ENCODE results near the gene TLE3.

Gene TLE3

GRCh38 chr15:70098461-70099166 is 897 bp upstream of the TLE3 start:
- DNase-seq = peak; percentile 30

- peak; percentile 21 for DNase-seq
Measured at GRCh38 chr15:70098153-70098460, 390 bp upstream of the TLE3 start.

GRCh38 chr15:70097063-70097320 is 725 bp downstream of the TLE3 start:
- DNase-seq = no peak

- DNase-seq = peak; percentile 70
Measured at GRCh38 chr15:70096215-70097062, 1.3 kb downstream of the TLE3 start.

GRCh38 chr15:70095408-70096214 is 2.1 kb downstream of the TLE3 start:
- peak; percentile 65 for DNase-seq

- DNase-seq = no peak
Measured at GRCh38 chr15:70094690-70095311, 2.9 kb downstream of the TLE3 start.

GRCh38 chr15:70093481-70094319 is 4.0 kb downstream of the TLE3 start:
- no peak for DNase-seq

- DNase-seq = no peak
Measured at GRCh38 chr15:70093070-70093469, 4.6 kb downstream of the TLE3 start.

- no peak for DNase-seq
Measured at GRCh38 chr15:70092464-70093027, 5.2 kb downstream of the TLE3 start.

GRCh38 chr15:70091726-70092463 is 5.8 kb downstream of the TLE3 start:
- DNase-seq = no peak

GRCh38 chr15:70090436-70091296 is 7.1 kb downstream of the TLE3 start:
- DNase-seq = no peak

GRCh38 chr15:70089692-70089971 is 8.1 kb downstream of the TLE3 start:
- DNase-seq = no peak

GRCh38 chr15:70088887-70089691 is 8.6 kb downstream of the TLE3 start:
- DNase-seq = no peak

GRCh38 chr15:70088455-70088854 is 9.3 kb downstream of the TLE3 start:
- no peak for DNase-seq

- DNase-seq = no peak
Measured at GRCh38 chr15:70087708-70088352, 9.9 kb downstream of the TLE3 start.

GRCh38 chr15:70086636-70087035 is 11.1 kb downstream of the TLE3 start:
- no peak for DNase-seq

- no peak for DNase-seq
Measured at GRCh38 chr15:70084461-70084860, 13.3 kb downstream of the TLE3 start.

- DNase-seq = no peak
Measured at GRCh38 chr15:70083946-70084345, 13.8 kb downstream of the TLE3 start.

GRCh38 chr15:70083418-70083817 is 14.3 kb downstream of the TLE3 start:
- DNase-seq = no peak

All from stimulated activated CD4-positive, alpha-beta T cell treated with anti-CD3 and anti-CD28 coated beads, Interleukin-4, amount 100 ng/mL, for 1 hour (primary cell).